KOPT-K1 (cell line): ENCODE measurements around the gene RPS6KA2.

ENCODE experiments used
- H3K27ac ChIP-seq: fragments of 200-600 bp; sonication (generic); 2 replicates; pipeline ENCODE4 v1.5.1; 2016; ENCODE audit warnings: antibody characterized with exemption, mild to moderate bottlenecking, low read depth, low read length; ENCODE audit not compliant: poor library complexity, severe bottlenecking
- H3K36me3 ChIP-seq: fragments of 200-600 bp; sonication (generic); 2 replicates; pipeline ENCODE4 v1.5.1; 2017; ENCODE audit warnings: antibody characterized with exemption, mild to moderate bottlenecking, low read length, moderate library complexity; ENCODE audit not compliant: insufficient read depth
- H3K9me3 ChIP-seq: fragments of 200-600 bp; sonication (generic); 2 replicates; pipeline ENCODE4 v1.5.1; 2017; ENCODE audit warnings: antibody characterized with exemption, low read length, mild to moderate bottlenecking; ENCODE audit not compliant: insufficient read depth, poor library complexity, severe bottlenecking

Gene RPS6KA2

GRCh38 chr6:166360243-166361076 lies 266.6 kb downstream of the RPS6KA2 start:
- H3K27ac ChIP-seq = no peak overlapping the region
- H3K9me3 ChIP-seq = no peaks in the 10 kb centered on the region
- H3K36me3 ChIP-seq = peaks cover 23% of the 10 kb centered on the region
